ENCODE results near the gene STRBP.
"Not testable (repeated sequence)": the region's sequence is repeated elsewhere in the genome, so short reads cannot be mapped to it uniquely, and the experiment has no call there.

Gene STRBP

DNA sequence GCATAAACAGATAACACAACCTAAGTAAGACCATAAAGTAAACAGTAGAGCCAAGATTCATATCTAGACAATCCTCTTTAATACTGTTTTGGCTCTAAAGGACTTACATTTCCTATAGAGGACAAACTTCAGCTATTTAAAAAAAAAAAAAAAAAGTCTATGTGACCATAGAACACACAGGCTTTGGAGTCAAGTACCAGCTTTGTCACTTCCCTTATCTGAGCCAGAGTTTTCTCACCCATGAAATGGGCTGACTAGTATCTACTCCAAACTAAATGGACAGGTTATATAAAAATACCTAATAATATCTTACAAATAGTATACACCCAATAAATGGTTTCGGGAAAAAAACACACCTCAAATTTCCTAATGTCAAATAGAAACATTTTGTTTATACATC lies 81.3 kb downstream of the STRBP start:
- no peak for FAIRE-seq

DNA sequence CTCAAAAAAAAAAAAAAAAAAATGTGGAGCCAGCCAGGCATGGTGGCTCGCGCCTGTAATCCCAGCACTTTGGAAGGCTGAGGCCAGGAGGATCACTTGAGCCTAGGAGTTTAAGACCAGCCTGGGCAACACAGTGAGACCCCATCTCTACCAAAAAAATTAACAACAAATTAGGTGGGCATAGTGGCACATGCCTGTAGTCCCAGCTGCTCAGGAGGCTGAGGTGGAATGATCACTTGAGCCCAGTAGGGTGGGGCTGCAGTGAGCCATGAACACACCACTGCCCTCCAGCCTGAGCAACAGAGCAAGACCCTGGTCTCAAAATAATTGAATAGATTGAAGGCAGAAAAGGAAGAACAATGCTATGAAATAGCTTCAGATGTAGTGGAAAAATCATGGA lies 82.4 kb downstream of the STRBP start:
- FAIRE-seq: not testable (repeated sequence)

DNA sequence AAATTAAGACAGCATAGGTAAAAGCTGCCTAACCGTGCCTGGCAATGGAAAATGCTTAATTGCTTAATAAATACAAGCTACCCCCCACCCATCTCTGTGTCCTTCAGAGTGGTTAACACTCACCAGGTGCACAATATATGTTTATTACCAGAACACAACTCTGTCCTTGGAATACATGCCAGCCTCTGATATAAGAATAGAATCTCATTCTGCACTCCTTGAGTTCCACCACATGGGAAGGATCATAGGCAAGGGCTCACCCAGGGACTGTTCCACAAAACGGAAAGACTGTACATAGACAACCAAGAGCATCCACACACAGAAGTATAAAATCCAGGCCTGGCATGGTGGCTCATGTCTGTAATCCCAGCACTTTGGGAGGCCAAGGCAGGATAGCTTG lies 91.4 kb downstream of the STRBP start:
- no peak for FAIRE-seq

DNA sequence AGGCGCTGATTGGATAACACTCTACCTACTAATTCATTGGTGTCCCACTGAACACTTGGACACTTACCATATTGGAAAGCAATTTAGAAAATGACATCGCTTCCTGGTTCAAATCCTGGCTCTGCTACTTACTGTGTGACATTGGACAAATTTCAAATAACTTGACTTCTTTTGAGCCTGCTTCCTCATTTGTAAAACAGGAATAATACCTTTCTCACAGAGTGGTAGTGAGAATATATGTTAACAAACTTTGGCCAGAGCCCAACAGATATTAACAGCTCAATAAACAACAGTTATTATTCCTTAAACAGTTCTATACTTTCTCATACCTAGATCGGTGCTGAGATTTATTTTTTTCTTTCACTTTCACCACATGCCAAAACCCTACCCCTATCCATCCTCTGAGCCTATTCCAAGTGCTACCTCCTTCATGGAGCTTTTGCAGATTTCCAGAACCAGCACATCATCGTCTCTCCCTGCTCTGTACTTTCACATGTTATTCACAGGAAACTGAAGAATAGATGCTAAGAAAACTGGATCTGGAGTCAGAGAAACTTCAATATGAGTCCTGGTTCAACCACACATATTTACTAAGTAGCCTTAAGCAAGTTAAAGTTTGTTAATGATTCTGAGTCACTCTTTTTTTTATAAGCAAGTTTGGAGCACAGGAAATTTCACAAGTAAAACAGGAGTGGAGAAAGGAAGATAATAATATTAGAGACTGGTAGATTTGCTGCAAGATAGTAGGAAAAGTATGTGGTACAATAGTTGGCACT lies 92.3 kb downstream of the STRBP start:
- no peak for FAIRE-seq

DNA sequence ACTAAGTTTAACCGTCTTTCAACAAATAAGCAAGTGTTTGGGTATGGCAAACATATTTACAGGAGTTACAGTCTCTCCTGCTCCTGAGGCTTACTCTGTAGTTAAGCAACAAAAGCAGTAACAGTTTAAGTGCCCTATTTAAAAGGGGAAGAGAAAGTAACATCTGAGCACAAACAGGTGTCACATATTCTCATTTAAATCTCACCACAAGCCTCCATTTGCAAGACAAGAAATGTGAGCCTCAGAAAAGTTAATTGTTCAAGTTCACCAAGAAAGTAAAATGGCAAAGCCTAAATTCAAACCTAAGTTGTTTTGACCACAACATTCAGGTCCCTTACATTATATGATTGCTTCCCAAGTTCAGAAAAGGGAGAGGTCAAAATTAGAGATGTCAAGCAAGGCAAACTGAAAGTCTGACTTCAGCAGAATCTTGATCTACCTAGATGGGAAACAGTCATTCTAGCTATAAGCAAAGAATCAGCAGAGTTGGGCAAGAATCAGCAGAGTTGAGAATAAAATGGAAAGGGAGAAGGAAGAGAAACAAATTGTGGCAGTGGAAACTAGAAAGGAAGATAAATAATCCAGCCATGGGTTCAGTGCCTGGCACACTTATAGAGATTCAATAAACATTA lies 93.4 kb downstream of the STRBP start:
- FAIRE-seq: no peak

DNA sequence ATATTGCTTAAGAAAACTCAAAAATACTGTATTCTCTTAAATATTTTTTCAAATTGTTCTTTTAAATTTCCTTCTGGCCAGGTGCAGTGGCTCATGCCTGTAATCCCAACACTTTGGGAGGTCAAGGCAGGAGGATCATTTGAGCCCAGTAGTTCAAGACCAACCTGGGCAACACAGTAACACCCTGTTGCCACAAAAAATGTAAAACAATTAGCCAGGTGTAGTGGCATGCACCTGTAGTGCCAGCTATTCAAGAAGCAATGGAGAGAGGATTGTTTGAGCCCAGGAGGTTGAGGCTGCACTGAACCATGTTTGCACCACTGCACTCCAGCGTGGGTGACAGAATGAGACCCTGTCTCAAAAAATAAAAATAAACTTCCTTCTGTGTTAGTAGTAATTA lies 94.3 kb downstream of the STRBP start:
- no peak for FAIRE-seq

DNA sequence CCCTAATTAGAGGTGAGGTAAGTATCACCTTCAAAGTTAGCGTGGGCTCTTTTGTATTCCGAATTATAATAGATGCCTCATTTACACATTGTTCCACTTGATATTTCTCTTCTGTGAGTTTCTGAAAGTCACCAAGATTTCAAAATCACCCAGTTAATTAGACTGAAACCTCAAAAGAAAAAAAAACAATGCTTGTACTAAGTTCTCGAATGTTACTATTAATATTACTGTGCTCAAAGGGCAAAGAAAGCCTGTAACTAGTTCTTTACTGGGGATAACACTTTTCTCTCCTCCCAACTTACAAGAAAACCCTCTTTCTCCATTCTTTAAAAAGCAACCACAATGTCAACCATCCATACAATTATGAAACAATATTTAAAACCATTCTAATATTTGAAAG lies 98.5 kb downstream of the STRBP start:
- FAIRE-seq: no peak

DNA sequence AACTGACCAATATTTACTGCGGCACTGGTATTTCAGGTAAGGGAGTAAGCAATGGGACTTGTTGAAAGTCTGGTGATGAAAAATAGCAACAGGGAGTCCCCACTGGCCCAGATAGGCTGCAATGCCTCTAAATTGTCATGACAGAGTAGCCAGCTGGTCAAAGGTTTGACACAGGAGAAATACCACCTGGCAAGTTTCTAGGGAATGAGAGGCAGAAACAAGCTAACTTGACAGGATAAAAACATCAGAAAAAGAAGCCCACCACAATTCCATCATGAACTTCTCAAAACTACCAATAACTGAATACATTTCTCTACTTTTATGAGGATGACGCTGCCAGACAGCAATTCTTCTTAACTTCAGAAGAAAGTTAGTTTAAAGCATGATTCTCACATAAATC lies 99.8 kb downstream of the STRBP start:
- no peak for FAIRE-seq

DNA sequence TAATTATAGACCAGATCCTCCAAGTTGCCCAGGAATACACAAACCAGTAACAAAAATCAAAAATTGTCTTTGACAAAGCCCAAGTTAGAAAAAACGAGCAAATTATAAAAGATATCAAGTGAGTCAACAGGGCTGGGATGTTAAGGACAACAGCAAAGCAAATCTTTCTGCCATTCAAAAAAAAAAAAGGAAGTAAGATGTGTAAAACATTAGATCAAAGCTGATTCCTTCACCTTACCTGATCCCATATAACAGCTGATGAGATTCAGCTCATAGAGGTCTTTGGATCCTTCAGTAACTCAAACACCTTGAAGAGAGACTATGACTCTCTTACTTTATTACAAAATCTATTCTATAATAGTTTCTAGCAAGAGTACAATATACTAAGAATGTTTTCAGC lies 100.9 kb downstream of the STRBP start:
- FAIRE-seq: no peak

DNA sequence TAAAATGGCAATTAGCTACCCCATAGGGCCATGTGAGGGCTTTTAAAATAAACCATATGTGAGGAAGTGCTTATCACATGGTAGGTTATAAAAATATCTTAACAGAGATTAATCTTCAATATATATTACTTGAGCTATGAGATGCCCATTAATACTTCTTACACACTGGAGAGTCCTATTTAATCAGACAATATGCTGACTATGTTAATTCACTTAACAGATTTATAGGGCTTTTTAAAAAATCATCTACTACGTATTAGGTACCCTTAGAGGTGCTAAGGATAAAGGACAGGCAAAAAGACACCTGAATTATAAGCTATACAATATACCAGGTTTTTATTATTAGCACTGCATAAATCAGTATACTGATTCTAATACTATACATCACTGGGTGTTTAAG lies 102.6 kb downstream of the STRBP start:
- FAIRE-seq: no peak

DNA sequence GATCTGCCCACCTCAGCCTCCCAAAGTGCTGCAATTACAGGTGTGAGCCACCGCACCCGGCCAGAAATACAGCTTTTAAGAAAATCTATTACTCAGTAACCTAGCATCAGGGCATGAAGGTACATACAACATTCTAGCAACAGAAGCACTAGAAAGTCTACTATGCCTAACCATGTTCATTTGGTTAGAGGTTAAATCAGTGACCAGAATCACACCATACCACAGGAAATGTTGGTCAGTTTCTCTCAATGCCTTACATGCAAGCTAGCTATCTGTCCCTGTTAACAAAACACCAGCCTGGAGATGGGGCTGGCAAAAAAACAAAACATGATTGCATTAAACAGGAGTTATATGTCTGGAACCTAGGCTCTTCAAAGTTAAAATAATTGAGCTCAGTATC lies 104.1 kb downstream of the STRBP start:
- no peak for FAIRE-seq

DNA sequence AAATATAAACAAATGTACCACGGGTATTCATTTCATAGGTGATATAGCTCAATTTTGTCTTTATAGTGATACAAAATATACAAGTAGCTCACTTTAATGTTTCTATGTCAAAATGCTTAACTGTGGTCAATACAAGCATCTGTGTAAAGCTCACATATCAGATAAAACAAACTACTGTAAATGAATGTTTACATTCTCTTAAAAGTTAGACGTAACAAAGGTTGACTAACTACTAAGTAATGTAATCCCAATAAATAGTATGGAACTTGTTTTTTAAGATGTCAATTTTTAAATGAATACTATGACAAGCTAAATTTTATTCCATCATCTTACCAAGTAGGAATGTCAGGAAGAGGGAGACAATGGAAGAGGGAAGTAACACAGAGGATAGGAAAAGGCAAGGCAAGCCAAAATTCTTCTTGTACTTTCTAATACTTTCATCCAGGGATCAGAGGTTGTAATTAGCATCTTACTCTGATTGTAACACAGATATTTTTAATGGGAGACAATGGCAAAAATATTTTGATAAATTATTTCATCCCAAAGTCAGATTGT lies 105.5 kb downstream of the STRBP start:
- no peak for FAIRE-seq

DNA sequence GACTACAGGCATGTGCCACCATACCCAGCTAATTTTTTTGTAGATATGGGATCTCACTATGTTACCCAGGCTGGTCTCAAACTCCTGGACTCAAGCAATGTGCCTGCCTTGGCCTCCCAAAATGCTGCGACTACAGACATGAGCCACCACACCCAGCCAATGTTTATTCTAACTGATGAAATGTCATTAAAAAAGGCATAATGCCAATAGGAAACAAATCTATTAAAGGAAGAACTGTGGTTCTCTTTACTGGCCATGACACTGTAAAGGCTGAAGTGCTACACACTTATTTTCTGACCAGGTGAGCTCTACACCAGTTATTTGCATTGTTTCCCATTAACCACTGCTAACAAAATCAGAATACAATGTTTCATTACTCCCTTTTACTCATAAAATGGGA lies 106.0 kb downstream of the STRBP start:
- no peak for FAIRE-seq

DNA sequence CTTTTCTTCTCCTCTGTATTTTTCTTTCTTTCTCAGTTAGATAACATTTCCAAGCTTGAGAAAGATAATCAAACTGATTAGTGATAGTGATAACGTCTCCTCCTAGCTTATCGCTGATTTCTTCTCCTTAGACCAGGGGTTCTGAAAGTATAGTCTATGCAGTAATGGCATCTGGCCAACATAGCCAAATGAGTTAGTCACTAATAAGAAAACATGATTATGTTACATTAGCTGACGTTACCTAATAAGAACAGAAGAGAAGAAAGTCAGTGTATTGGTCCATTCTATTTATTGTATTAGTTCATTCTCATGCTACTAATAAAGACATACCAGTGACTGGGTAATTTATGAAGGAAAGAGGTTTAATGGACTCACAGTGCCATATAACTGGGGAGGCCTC lies 111.2 kb downstream of the STRBP start:
- no peak for FAIRE-seq

DNA sequence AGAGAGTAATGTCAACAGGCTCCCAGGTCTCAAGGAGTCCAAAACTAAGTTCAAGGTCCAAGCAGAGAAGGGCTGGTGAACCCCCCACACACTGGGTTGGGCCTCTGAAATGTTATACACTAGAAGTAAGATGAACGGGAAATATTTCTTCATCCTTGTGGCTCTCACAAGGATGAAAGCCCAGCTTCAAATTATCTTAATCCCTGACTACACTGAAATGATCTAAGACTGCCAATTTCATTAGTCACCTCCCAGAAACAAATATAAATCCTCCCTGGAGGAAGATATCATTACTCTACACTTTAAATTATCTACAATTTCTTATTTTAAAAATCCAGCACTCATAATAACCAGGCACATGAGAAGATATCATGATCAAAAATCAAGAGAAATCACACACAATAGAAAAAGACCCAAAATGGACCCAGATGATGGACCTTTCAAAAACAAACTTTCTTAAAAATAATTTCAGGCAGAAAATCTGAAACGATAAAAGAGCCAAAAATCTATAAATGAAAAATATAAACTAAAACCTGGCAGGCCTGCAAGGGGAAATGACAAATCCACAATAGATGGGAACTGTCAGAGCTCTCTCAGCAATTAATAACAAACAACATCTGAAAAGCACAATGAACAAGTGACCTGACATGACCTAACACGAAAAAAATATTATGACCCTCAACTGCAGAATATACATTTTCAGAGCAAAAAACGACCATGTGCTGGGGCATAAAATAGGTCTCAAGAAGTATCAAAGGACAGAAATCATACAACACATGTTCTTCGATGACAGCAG lies 117.5 kb downstream of the STRBP start:
- no peak for FAIRE-seq

DNA sequence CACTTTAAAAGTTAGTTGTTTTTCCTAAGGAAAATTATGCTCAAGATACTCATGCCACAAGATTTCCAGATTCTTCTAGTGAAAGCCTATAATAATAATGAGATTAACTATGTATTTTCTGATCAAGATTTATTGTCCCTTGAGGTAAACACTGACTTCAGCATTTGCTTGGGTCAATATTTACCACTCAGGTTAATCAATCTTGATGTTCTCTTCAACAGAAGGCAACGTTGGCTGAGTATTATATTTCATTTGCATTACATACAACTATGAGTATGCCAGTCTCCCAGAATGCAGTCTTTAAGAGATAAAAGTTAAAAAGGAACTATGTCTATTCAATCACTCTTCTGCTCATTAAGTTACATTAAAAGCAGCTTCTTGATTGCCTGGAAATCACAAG lies 119.3 kb downstream of the STRBP start:
- FAIRE-seq: no peak

DNA sequence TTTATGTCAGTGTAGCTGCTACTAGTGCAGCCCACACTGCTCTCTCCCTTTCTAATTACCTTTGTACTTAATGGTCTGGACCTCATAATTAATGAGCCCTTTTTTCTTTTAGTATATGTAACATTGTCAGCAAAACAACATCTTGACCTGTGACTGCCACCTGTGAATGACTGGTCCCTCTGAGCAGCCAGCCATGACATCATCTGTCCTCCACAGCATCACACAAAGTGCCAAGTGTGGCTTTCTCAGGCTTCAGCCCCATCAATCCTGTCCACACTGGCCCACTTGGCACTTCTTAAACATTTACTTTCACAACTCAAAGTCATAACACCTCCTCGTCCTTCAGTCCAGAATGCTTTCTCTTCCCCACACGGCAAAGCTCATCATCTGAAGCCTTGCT lies 130.2 kb downstream of the STRBP start:
- FAIRE-seq: no peak

DNA sequence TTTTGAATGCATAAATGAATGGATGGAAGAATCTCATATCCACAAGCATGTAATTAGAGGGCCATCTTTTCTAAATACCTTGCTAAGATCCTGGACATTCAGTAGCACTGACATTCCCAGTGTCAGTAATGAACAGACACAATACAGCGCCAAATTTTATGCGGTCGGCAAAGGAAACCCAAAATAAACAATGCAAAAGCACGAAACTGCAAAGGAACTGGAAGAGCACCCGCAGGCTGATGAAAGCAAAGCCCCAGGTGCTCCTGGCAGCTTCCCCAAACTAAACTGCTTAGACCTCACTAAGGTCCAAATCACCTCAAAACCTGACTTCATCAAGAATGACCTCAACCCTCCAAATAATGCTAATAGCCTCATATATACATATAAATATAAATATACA lies 133.0 kb downstream of the STRBP start:
- no peak for FAIRE-seq

DNA sequence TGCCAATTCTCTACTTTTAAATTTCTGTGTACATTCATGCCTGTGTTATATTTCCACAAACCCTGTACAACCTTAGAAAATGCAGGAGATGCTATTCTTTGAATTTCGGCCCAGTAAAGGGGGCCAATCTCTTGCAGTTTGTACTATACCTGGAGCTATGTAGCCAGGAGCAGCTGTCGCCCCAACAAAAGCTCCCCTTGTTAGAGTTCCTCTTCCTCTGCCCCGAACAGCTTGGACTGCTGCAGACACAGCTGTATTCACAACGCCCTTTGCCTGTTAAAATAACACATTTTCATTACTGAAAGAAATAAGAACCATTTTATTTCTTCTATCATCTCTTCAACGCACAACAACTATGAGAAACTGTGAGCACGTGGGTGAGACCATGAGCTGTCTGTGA lies 135.7 kb downstream of the STRBP start:
- no peak for FAIRE-seq

DNA sequence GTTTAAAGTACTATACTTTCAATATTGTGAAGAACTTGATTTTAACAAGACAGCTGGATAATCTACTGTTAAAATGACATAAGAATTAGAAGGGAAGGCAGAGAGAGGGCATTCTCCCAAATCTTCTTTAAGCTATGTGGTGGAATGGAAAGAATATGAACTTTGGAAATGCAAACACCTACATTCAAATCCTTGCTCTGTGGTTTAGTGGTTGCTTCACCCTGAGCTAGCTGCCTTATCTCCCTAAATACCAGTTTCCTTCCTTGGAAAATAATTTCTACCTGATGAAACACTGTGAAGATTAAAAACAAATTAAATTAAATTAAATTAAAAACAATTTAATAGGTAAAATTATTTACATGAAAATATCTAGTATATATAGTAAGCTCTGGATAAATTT lies 136.4 kb downstream of the STRBP start:
- no peak for FAIRE-seq

DNA sequence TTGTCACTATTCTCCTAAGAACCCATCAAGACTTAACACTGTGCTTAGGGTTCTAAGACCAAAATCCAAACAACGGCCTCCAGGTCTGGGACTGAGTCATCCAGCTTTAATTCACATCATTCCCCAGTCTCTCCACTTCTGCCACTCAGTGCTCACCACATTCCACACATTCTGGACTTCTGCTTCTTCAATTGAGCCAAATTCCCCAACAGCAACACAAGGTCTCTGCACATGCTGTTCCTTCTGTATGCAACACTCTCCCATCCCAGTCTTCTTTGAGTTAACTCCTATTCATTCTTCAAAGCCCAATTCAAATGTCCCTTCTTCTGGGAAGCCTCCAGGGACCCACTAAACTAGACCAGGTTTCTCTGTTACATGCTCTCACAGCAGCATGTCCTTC lies 137.1 kb downstream of the STRBP start:
- no peak for FAIRE-seq

DNA sequence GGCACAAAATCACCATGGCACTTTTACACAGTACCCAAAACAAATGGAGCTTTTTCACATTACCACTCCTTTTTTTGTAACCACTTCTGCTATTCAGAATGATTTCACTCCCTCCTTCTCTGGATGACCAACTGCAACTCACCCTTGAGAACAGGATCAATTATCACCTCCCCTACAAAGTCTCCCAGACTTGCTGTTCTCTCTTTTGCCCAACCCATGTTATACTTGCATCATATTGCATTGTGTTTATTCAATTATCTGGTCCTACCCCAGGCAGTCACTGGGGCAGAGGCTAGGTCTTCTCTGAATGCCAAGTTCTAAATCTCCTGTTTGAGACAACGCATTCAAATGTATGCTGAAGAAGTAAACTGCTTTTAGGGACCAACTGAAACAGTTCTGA lies 139.0 kb downstream of the STRBP start:
- no peak for FAIRE-seq

DNA sequence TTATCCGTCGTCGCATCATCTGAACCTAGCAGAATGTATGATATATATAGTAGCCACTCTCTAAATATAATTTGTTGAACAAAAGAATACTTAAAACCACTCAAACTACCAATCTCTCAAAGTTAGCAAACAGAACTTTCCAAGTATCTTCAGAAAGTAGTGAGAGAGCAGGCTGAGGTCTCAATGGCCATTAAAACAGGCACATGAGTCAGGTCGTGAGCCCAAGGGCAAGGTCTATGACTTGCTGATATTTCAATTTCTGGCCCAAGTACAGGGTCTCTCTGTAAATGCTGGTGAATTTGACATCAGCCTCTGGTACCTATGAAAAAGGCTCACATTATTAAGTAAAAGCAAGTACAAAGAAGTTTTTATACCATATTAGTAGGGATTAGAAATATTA lies 139.8 kb downstream of the STRBP start:
- FAIRE-seq: no peak

DNA sequence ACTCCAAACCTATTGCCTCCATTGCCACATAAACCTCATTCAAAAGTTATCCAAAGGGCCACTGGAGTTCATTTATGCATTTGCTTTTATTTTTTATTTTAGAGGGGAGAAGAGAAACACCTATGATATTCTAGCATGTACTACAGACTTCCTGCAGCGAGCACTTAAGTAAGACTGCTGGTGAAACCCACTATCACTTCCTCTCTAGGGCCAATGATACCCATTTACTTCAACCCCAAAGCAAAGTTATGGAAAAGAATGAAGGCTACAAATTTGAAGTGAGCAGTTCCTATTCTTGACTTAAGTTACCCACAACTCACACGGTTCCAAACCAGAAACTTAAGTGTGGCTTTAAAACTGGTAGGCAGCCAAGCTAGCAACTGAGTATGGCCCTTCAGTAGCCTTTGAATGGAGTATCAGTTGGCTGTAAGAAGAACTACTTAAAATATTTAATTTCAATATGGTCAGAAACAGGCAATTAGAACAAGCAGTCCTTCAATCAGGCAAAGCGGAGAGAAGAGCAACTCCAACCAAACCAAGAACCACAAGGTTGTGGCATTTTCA lies 140.8 kb downstream of the STRBP start:
- FAIRE-seq: no peak
